Measurements from ENCODE around the gene MICOS13.

The MICOS13 gene

GRCh38 chr19:5686647-5687359 is 6.5 kb upstream of the MICOS13 start:
- DNase-seq = peak; percentile 64

- DNase-seq = no peak
Observed at GRCh38 chr19:5686326-5686646, 6.0 kb upstream of the MICOS13 start.

- DNase-seq = no peak
Observed at GRCh38 chr19:5684694-5685430, 4.5 kb upstream of the MICOS13 start.

- no peak for DNase-seq
Observed at GRCh38 chr19:5683177-5683886, 3.0 kb upstream of the MICOS13 start.

GRCh38 chr19:5682107-5682482 is 1.8 kb upstream of the MICOS13 start:
- no peak for DNase-seq

- DNase-seq = no peak
Observed at GRCh38 chr19:5681391-5682106, 1.2 kb upstream of the MICOS13 start.

GRCh38 chr19:5680084-5680436 is 256 bp downstream of the MICOS13 start:
- no peak for DNase-seq

GRCh38 chr19:5679289-5680083 is 830 bp downstream of the MICOS13 start:
- no peak for DNase-seq

GRCh38 chr19:5678071-5678718 is 2.1 kb downstream of the MICOS13 start:
- no peak for DNase-seq

GRCh38 chr19:5677580-5677979 is 2.7 kb downstream of the MICOS13 start:
- no peak for DNase-seq

GRCh38 chr19:5677136-5677535 is 3.2 kb downstream of the MICOS13 start:
- DNase-seq = no peak

- no peak for DNase-seq
Observed at GRCh38 chr19:5676772-5677105, 3.6 kb downstream of the MICOS13 start.

- DNase-seq = no peak
Observed at GRCh38 chr19:5676105-5676771, 4.1 kb downstream of the MICOS13 start.

- no peak for DNase-seq
Observed at GRCh38 chr19:5674714-5675113, 5.6 kb downstream of the MICOS13 start.

- DNase-seq = no peak
Observed at GRCh38 chr19:5673752-5674151, 6.6 kb downstream of the MICOS13 start.

- no peak for DNase-seq
Observed at GRCh38 chr19:5672708-5673459, 7.4 kb downstream of the MICOS13 start.

- DNase-seq = no peak
Observed at GRCh38 chr19:5671600-5671999, 8.7 kb downstream of the MICOS13 start.

GRCh38 chr19:5669212-5669611 is 11.1 kb downstream of the MICOS13 start:
- DNase-seq = no peak

- no peak for DNase-seq
Observed at GRCh38 chr19:5667751-5668271, 12.5 kb downstream of the MICOS13 start.

GRCh38 chr19:5666921-5667610 is 13.2 kb downstream of the MICOS13 start:
- DNase-seq = no peak

Data from NCI-H1694 treated with DMSO at 0.1 percent for 48 hours (cell line).